GM21526 (cell line): ENCODE results near the gene ESRRA.

Experiments
- ATAC-seq: cut with Tn5 transposase; IDR thresholded peaks from one replicate; pipeline ENCODE4 v1.9.1; 2021; ENCODE audit warnings: moderate library complexity; ENCODE audit not compliant: unreplicated experiment, low FRiP score

ESRRA gene

GRCh38 chr11:64324692-64325469, 19.6 kb downstream of the ESRRA start:
- ATAC-seq, result no peak

- no peak for ATAC-seq
Measured at GRCh38 chr11:64327375-64327774, 22.1 kb downstream of the ESRRA start.

GRCh38 chr11:64327993-64328392, 22.7 kb downstream of the ESRRA start:
- ATAC-seq, result no peak

- no peak for ATAC-seq
Measured at GRCh38 chr11:64330888-64331287, 25.6 kb downstream of the ESRRA start.

GRCh38 chr11:64331569-64332371, 26.4 kb downstream of the ESRRA start:
- no peak for ATAC-seq

- ATAC-seq, result no peak
Measured at GRCh38 chr11:64333556-64333955, 28.2 kb downstream of the ESRRA start.

GRCh38 chr11:64334764-64335735, 29.7 kb downstream of the ESRRA start:
- no peak for ATAC-seq

GRCh38 chr11:64337538-64338249, 32.4 kb downstream of the ESRRA start:
- no peak for ATAC-seq

GRCh38 chr11:64338716-64339115, 33.4 kb downstream of the ESRRA start:
- no peak for ATAC-seq

GRCh38 chr11:64339286-64339685, 34.0 kb downstream of the ESRRA start:
- no peak for ATAC-seq

GRCh38 chr11:64339754-64340408, 34.6 kb downstream of the ESRRA start, which contains the start of gene CCDC88B:
Gene CCDC88B (plus strand): TSS chr11:64340204. CDS start chr11:64340267, 63 bp downstream.
- peak; percentile 48 for ATAC-seq

GRCh38 chr11:64340671-64341335, 35.5 kb downstream of the ESRRA start:
- peak; percentile 35 for ATAC-seq

GRCh38 chr11:64341429-64341828, 36.1 kb downstream of the ESRRA start:
- ATAC-seq, result no peak

- ATAC-seq, result no peak
Measured at GRCh38 chr11:64341851-64342791, 36.8 kb downstream of the ESRRA start.

- no peak for ATAC-seq
Measured at GRCh38 chr11:64342869-64343745, 37.8 kb downstream of the ESRRA start.

GRCh38 chr11:64343767-64344559, 38.6 kb downstream of the ESRRA start:
- no peak for ATAC-seq
